Activated CD4-positive, alpha-beta T cell treated with anti-CD3 and anti-CD28 coated beads, Interleukin-2, amount 10 ng/mL, durations not matched to agents 24 days and 14 days (primary cell): ENCODE data around the gene CELF6. TPM values are rescaled to one million over a fixed set of nuclear protein-coding genes. Genes with fewer than 3 reads are reported as not detected.
"Not testable (repeated sequence)": the region's sequence is repeated elsewhere in the genome, so short reads cannot be mapped to it uniquely, and the experiment has no call there.

ENCODE experiments used
- DNase-seq: peaks from one replicate; pipeline ENCODE4 v3.0.0; 2022
- H3K27ac Mint-ChIP-seq: one replicate; pipeline ENCODE4 v1.8.0; 2022; ENCODE audit warnings: mild to moderate bottlenecking, mixed read lengths
- H3K27me3 Mint-ChIP-seq: one replicate; pipeline ENCODE4 v1.8.0; 2022; ENCODE audit warnings: mixed read lengths
- H3K36me3 Mint-ChIP-seq: one replicate; pipeline ENCODE4 v1.8.0; 2022; ENCODE audit warnings: low read depth, mild to moderate bottlenecking, mixed read lengths
- H3K4me1 Mint-ChIP-seq: one replicate; pipeline ENCODE4 v1.8.0; 2021; ENCODE audit warnings: mixed read lengths
- H3K4me3 Mint-ChIP-seq: one replicate; pipeline ENCODE4 v1.8.0; 2022; ENCODE audit warnings: mild to moderate bottlenecking, moderate library complexity, mixed read lengths
- H3K9me3 Mint-ChIP-seq: one replicate; pipeline ENCODE4 v1.8.0; 2021; ENCODE audit warnings: mixed read lengths
- intact Hi-C: fragments of 100-400 bp; cut with micrococcal nuclease; formaldehyde crosslinking; loops from one replicate; pipeline ENCODE4 v1.15.1; 2023
- total RNA-seq: library from RNA; stranded (reverse); gene quantifications from 2 replicates; pipeline ENCODE4 v1.2.3, GENCODE V29; 2022

The CELF6 gene
- total RNA-seq, 1 donor from 2014 or later: 0.21 TPM

DNA sequence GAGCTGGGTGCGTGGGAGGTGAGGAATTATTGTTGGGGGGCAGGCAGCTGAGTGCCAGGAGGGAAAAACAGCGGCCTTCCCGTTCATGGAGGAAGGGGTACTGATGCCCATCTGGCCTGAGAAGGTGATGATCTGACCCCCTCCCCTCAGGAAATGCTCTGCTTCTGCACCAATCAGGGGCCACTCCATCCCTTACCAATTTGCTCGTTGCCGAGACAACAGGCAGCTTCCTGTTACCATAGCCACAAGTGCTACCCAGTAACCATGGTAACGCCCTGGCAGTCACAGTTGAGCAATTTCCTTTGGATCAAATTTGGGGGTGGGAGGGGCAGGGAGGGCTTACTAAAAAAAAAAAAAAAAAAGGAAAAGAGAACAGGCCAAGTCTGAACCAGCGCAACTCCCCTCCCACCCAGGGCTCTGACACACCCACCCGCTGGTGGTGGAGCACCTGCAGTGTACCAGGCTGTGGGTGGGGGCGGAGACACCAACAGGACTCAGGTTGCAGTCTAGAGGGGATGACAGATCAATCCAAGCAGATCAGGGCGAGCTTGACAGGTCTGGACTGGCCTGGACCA is 13.7 kb downstream of the CELF6 start:
- intact Hi-C loops: no loop called here

DNA sequence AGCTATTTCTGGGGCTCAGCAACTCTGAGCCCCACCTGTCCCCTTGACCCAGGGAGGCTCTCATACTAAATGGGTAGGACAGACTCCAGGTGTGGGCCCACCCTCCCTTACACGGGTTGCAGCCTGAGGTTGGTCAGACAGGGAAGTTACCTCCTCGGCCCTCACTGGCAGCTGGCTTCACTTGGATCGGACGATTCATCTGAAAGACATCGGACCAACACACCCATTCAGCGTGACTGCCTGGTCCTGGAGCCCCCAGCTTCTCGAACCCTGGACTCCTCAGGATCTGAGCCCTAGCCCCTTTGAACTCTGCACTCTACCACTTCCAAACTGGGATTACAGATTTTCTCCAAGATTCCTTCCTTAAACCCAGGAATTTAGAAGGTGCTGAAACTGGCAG is 15.4 kb downstream of the CELF6 start:
- Mint-ChIP-seq H3K36me3 (no peaks in the 10 kb centered on the region), H3K4me3 (no peak overlapping the region), H3K4me1 (peaks cover 8% of the 10 kb centered on the region), H3K27ac (no peak overlapping the region), H3K9me3 (no peaks in the 10 kb centered on the region), H3K27me3 (no peaks in the 10 kb centered on the region)
- DNase-seq: no peak
- intact Hi-C loops: no loop called here

More for the DNA sequence above, 13.7 kb downstream of the CELF6 start:
- Mint-ChIP-seq H3K9me3 (no peaks in the 10 kb centered on the region), H3K36me3 (no peaks in the 10 kb centered on the region), H3K4me3 (no peak overlapping the region), H3K27ac (no peak overlapping the region), H3K27me3 (no peaks in the 10 kb centered on the region), H3K4me1 (peaks cover 8% of the 10 kb centered on the region)
- peak; percentile 88 for DNase-seq

DNA sequence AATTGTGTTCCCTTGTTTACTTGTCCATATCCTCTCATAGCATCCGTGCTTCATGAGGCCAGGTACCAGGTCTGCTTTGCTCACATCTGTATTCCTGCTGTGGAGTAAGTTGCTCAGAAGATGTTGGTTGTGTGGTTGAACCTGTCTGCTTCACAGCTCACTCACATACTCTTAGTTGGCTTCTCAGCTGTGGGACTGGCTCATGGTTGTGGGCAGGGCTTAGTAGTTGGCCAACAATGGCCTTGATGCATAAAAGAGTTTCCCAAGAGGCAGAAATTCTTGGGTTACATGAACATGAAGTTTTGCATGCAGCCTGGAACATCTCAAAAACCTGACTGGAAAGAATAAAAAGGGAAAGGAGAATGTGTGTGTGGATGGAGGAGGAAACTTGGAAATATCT is 17.0 kb downstream of the CELF6 start:
- H3K27me3 Mint-ChIP-seq: no peaks in the 10 kb centered on the region
- H3K4me1 Mint-ChIP-seq: peaks cover 8% of the 10 kb centered on the region
- no peaks in the 10 kb centered on the region for H3K9me3 Mint-ChIP-seq
- no peaks in the 10 kb centered on the region for H3K36me3 Mint-ChIP-seq
- H3K4me3 Mint-ChIP-seq: no peak overlapping the region
- no peak overlapping the region for H3K27ac Mint-ChIP-seq
- no peak for DNase-seq
- intact Hi-C loops: no loop called here

DNA sequence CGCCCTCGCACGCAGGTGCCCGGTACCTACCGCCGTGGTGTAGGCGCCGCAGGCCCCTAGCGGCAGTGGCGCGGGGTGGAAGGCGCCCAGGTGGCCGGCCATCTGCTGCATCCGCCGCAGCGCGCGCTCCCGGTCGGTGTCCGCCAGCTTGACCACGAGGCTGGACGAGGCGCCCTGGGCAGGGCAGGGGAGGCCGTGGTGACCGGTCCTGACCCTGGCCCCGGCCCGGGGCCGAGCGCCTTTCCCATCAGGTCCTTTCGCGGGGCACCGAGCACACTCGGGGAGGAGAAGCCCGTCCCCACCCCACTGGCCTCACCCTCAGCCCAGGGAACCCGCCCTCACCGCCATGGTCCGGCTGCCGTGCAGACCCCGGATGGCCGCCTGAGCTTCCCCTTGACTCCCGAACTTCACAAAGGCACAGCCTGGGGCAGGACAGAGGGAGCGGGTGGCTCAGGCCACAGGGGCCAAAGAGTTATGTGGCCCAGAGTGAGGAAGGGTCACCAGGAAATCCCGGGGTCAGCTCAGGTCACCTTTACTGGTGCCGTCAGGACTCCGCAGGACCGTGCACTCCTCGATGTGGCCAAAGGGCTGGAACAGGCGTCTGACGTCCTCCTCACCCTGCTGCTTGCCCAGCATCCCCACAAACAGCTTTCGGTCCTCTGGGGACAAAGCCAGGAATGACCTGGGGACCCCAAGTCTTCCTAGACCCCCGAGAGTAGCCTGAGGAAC is 30.2 kb downstream of the CELF6 start:
- no peaks in the 10 kb centered on the region for H3K9me3 Mint-ChIP-seq
- H3K27me3 Mint-ChIP-seq: no peaks in the 10 kb centered on the region
- H3K4me3 Mint-ChIP-seq: no peak overlapping the region
- no peak for DNase-seq
- no peak overlapping the region for H3K27ac Mint-ChIP-seq
- intact Hi-C loops: no loop called here
- peaks cover 6% of the 10 kb centered on the region for H3K4me1 Mint-ChIP-seq
- H3K36me3 Mint-ChIP-seq: no peaks in the 10 kb centered on the region

DNA sequence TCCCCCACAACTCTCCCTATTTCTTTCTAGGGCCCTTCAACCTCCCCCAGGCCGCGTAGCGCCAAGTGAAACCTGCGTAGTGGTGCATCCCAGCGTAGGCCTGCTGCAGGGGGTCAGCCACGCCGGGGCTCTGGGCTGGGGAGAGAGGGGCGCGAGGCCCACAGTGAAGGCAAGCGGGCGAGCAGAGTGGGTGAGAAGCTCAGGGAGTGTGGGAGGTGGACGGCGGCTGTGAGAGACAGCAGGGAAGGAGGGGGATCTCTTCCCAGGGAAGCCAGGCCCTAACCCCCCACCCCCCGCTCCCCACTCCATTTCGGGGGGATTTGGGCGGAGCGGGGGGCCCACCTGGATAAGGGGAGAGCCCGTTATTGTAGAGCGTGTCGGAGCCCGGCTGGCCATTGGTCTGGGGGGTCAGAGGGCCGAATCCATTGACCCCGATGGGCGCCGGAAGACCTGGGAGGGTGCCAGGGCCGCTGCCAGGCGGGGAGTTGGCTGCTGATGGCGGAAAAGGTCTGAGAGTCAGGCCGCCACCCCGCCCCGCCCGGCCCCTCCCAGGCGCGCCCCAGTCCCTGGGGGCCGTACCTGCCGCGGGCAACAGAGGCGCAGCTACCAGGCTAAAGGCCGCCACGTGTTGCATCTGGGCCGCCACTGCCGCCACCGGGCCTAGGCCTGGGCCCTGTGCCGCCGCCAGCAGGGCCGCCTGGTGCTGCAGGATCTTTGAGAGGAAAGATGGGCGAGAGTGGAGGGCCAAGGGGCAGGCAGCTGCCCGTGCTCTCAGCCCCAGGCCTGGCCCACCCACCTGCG is 31.0 kb downstream of the CELF6 start:
- Mint-ChIP-seq H3K27ac (no peak overlapping the region), H3K27me3 (no peaks in the 10 kb centered on the region), H3K4me3 (no peak overlapping the region), H3K4me1 (peaks cover 4% of the 10 kb centered on the region), H3K36me3 (no peaks in the 10 kb centered on the region), H3K9me3 (no peaks in the 10 kb centered on the region)
- DNase-seq: no peak
- intact Hi-C loops: no loop called here

DNA sequence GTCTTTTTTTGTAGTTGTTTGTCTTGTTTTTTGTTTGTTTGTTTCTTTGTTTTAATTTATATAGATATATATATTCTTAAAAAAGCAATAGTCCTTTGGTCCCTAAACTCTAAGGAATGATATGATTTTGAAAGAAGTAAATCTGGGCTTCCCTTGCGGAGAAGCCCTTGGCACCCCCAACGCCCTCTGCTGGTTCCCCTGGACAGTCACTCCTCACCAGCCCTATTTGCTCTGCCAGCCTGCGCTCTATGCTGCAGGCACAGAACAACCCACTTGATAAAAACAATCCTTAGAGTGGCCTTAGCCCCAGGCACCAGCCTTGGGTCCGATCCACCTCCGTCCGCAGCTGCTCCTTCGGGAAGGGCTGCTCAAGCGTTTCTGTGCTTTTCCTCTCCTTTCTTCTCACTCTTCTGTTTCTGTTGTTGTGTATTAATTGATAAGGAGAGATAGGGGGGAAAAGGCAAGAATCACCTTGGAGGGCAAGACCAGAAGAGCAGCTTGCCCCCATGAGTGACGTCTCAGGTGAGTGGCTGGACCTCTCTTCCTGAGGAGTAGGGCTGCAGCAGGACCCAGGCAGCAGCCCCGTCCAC is 33.9 kb downstream of the CELF6 start:
- Mint-ChIP-seq H3K27ac (no peak overlapping the region), H3K36me3 (no peaks in the 10 kb centered on the region), H3K4me1 (peaks cover 4% of the 10 kb centered on the region), H3K9me3 (no peaks in the 10 kb centered on the region), H3K27me3 (no peaks in the 10 kb centered on the region), H3K4me3 (no peak overlapping the region)
- intact Hi-C loops: no loop called here
- DNase-seq: peak; percentile 76

DNA sequence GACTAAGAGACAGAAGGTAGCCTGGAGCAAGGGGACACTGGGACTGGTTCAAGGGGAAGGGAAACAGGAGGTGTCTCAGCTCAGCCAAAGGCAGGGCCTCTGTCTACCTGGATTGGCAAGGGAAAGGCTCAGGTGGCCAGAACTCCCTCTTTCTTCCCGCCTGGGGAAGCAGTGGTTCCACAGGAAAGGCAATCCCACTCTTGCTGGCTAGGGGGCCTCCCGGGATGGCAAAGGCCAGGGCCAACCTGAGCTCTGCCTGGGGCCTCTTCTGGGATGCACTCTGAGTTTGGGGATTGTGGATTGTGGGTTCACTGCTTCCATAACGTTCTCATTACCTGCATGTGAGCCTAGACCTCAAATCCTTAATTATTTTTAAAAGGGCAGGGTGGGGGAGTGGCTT is 34.6 kb downstream of the CELF6 start:
- Mint-ChIP-seq H3K4me1 (peaks cover 4% of the 10 kb centered on the region), H3K36me3 (no peaks in the 10 kb centered on the region)
- intact Hi-C loops: no loop called here

DNA sequence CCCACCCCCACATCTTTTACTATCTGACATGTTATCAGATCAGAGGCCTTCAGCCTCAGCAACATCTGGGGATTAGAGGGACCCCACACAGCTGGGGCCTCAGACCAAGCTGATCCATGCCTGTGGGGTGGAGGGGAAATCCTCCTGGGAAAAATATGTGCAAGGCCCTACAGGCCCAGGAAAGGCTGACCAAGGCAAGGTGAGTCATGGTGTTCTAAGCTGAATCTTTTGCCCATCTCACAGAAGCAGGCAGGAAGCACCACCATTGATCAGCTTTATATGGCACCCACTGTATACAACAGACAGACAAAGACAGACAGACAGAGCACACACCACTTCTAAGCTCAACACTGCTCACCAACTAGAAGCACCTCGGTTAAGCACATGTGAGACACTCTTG is 35.2 kb downstream of the CELF6 start:
- Mint-ChIP-seq H3K4me3 (no peak overlapping the region), H3K27me3 (no peaks in the 10 kb centered on the region), H3K9me3 (no peaks in the 10 kb centered on the region), H3K36me3 (no peaks in the 10 kb centered on the region), H3K4me1 (peaks cover 4% of the 10 kb centered on the region), H3K27ac (no peak overlapping the region)
- intact Hi-C loops: no loop called here
- no peak for DNase-seq

More for the DNA sequence above, 34.6 kb downstream of the CELF6 start:
- Mint-ChIP-seq H3K27me3 (no peaks in the 10 kb centered on the region), H3K4me3 (no peak overlapping the region), H3K9me3 (no peaks in the 10 kb centered on the region), H3K27ac (no peak overlapping the region)
- DNase-seq: no peak

DNA sequence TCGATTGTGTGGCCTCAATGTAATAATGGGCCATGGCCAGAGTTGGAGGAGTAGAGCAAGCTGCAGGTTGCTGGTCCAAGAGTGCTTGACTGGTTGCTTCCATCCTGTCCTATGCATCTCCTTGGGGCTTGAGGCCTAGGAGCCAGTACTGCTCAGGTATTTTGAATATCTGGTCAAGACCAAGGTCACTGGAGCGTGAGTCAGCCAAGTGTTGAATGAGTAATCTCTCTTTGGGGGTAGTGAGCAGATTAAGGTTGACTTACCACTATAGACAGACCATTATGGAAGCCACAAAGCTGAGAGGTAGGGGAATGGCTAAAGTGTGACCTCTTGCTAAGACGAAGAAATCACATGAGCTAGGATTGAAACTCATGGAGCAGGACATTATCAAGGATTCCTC is 38.2 kb downstream of the CELF6 start:
- H3K4me1 Mint-ChIP-seq: peaks cover 4% of the 10 kb centered on the region
- no peak overlapping the region for H3K4me3 Mint-ChIP-seq
- no peak for DNase-seq
- no peak overlapping the region for H3K27ac Mint-ChIP-seq
- intact Hi-C loops: no loop called here
- H3K9me3 Mint-ChIP-seq: no peaks in the 10 kb centered on the region
- H3K27me3 Mint-ChIP-seq: peaks cover 2% of the 10 kb centered on the region
- H3K36me3 Mint-ChIP-seq: no peaks in the 10 kb centered on the region

DNA sequence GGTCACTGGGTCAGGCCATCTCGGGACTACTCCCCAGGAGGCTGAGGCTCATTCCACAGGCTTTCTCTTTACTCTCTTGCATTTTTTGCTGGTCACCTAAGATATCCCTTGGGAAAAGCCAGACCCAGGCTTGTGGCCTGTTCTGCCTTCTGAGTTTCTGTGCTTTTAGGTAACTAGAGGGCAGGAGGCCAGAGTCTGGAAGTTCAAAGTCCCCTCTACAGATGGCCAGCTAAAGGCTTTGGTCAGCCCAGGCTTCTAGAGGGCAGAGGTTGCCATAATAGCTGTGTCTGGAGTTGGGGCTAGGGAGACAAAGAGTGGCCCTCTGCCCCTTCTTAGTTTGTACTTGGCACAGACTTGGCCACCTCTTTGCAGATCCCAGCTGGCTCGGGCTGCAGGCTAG is 39.2 kb downstream of the CELF6 start:
- Mint-ChIP-seq H3K27me3 (peaks cover 4% of the 10 kb centered on the region), H3K9me3 (no peaks in the 10 kb centered on the region), H3K4me1 (peaks cover 3% of the 10 kb centered on the region), H3K27ac (no peak overlapping the region), H3K4me3 (no peak overlapping the region), H3K36me3 (no peaks in the 10 kb centered on the region)
- intact Hi-C loops: no loop called here
- DNase-seq: no peak

DNA sequence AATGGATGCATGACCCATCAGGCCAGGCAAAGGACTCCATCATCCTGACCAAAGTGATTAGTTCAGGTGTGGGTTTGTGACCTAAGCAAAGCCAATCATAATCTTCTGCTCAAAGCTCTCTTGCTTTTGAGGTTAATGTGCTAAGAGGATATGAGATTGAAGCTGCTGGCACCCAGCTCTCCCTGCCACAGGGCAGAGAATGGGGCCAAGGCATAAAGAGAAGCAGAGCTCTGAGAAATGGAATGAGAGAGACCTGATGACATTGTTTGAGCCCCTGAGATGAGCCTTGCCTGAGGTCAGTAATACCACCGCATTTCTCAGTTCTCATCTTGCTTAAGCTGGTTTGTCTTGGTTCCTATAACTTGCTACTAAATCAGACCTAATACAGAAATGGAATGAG is 41.2 kb downstream of the CELF6 start:
- Mint-ChIP-seq H3K4me3 (no peak overlapping the region), H3K4me1 (peaks cover 4% of the 10 kb centered on the region), H3K9me3 (no peaks in the 10 kb centered on the region), H3K27ac (no peak overlapping the region), H3K27me3 (peaks cover 4% of the 10 kb centered on the region), H3K36me3 (no peaks in the 10 kb centered on the region)
- DNase-seq: no peak
- intact Hi-C loops: no loop called here

DNA sequence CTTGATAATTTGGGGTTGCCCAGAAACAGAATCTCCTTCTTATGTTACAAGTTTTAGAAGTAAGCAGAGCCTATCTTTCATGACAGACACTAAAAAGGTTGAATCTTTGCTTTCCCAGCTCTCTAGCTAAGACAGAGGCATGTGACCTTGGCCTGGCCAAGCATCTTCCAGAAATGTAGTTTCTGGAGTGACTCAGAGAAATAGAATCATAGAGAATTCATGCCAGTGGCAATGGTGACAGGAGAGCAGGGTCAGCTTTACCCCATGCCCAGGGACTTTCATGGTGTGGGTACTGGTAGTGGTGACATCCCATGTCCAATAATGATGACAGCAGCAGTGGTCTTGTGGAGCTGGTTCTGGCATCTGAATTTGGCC is 43.6 kb downstream of the CELF6 start:
- DNase-seq: no peak
- no peak overlapping the region for H3K27ac Mint-ChIP-seq
- peaks cover 18% of the 10 kb centered on the region for H3K4me1 Mint-ChIP-seq
- no peak overlapping the region for H3K4me3 Mint-ChIP-seq
- intact Hi-C loops: no loop called here
- H3K27me3 Mint-ChIP-seq: peaks cover 4% of the 10 kb centered on the region
- no peaks in the 10 kb centered on the region for H3K9me3 Mint-ChIP-seq
- peaks cover 2% of the 10 kb centered on the region for H3K36me3 Mint-ChIP-seq

DNA sequence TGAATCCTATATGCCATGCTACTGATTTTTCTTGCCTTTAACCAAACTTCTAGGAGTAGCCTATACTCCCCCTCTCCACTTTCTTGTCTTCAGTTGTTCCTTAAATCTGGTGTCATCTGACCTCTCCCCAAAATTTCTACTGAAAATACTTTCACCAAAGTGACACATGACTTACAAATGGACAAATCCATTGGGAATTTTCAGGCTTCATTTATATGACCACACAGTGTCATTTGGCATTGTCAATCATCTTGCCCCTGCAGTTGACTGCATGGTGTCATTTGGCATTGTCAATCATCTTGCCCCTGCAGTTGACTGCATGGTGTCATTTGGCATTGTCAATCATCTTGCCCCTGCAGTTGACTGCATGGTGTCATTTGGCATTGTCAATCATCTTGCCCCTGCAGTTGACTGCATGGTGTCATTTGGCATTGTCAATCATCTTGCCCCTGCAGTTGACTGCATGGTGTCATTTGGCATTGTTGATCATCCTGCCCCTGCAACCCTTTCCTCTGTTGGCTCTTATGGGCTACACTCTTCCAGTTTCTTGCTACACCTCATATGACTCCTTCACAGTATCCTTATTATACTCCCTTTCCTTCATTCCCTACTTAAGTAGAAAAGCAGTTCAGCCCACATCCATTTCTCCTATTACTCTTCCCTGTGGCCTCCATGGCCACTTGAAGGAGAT is 44.2 kb downstream of the CELF6 start:
- peaks cover 23% of the 10 kb centered on the region for H3K4me1 Mint-ChIP-seq
- intact Hi-C loops, H3K36me3 Mint-ChIP-seq, DNase-seq, H3K9me3 Mint-ChIP-seq, H3K27ac Mint-ChIP-seq, H3K4me3 Mint-ChIP-seq, H3K27me3 Mint-ChIP-seq: not testable (repeated sequence)
